ENCODE results near the gene RIPK4. TPM values are rescaled to one million over a fixed set of nuclear protein-coding genes. Genes with fewer than 3 reads are reported as not detected.

Gene RIPK4
- total and polyA plus RNA-seq, 4 donors: 4.7 to 22.6 (median 8.5) TPM

DNA sequence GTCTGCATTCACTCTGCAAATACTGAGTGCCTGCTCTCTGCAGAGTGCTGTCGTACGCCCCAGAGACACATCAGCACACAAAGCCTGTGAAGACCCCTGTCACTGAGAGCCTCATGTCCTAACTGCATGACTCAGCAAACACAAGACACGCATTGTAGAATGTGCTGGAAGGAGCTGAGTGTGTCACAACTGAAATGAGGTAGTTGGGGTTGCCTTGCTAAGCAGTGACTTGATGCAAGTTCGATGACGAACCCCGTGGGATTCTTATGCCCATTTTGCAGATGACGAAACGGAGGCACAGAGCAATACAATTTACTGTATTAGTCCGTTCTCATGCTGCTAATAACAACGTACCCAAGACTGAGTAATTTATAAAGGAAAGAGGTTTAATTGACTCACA lies 65.1 kb downstream of the RIPK4 start:
- DNase-seq (ENCODE audit: low spot score): no peak
- H3K27ac ChIP-seq (ENCODE audit: low read depth in 1 of 2, low read length in 2 of 2): no peak overlapping the region

DNA sequence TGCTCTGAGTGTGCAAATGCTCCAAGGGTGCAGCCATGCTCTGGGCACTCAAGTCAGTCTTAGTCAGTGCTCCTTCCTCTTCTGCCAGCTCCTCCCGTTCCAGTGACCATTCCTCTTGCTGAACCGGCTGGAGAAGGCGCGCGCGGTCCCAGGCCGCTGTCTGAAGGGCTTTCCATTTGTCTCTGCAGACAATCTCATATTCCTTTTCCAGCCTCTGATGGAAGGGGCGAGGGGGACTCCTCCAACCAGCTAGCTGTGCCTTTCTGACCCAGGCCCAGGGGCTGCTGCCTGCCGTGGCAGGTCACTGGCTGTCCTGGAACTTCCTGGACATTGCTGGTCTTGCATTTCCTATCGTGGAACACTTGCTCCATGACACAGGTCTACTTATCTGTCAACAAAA lies 67.5 kb downstream of the RIPK4 start:
- Histone ChIP-seq H3K27ac (ENCODE audit: low read depth in 1 of 2, low read length in 2 of 2) (no peak overlapping the region), H3K4me1 (ENCODE audit: control insufficient read depth in 4 of 4, insufficient read depth in 4 of 4, low read length in 3 of 4) (no peaks in the 10 kb centered on the region), H3K36me3 (ENCODE audit: control insufficient read depth in 4 of 4, insufficient read depth in 3 of 4, low read depth in 1 of 4, low read length in 3 of 4) (no peaks in the 10 kb centered on the region), H3K9me3 (ENCODE audit: control insufficient read depth in 4 of 4, low read length in 3 of 4) (no peaks in the 10 kb centered on the region), H3K4me3 (ENCODE audit: low read depth in 1 of 3, low read length in 3 of 3) (no peak overlapping the region), H3K27me3 (ENCODE audit: control insufficient read depth in 4 of 4, insufficient read depth in 4 of 4, low read length in 3 of 4) (peaks cover 0 to 2% (median 0%) of the 10 kb centered on the region in 4 donors), H3K9ac (ENCODE audit: low read depth in 1 of 2, low read length in 2 of 2) (no peak overlapping the region)
- TF ChIP-seq EGR1 (IDR thresholded peaks at IDR 0.05; ENCODE audit: low read depth in 2 of 2): no peak
- no peak for TF ChIP-seq NR2F2 (IDR thresholded peaks at IDR 0.05)
- TF ChIP-seq, protein P1, sequence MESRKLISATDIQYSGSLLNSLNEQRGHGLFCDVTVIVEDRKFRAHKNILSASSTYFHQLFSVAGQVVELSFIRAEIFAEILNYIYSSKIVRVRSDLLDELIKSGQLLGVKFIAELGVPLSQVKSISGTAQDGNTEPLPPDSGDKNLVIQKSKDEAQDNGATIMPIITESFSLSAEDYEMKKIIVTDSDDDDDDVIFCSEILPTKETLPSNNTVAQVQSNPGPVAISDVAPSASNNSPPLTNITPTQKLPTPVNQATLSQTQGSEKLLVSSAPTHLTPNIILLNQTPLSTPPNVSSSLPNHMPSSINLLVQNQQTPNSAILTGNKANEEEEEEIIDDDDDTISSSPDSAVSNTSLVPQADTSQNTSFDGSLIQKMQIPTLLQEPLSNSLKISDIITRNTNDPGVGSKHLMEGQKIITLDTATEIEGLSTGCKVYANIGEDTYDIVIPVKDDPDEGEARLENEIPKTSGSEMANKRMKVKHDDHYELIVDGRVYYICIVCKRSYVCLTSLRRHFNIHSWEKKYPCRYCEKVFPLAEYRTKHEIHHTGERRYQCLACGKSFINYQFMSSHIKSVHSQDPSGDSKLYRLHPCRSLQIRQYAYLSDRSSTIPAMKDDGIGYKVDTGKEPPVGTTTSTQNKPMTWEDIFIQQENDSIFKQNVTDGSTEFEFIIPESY (IDR thresholded peaks at IDR 0.05): no peak
- TF ChIP-seq JUND (IDR thresholded peaks at IDR 0.05): no peak
- TF ChIP-seq, protein P2, sequence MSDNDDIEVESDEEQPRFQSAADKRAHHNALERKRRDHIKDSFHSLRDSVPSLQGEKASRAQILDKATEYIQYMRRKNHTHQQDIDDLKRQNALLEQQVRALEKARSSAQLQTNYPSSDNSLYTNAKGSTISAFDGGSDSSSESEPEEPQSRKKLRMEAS (IDR thresholded peaks at IDR 0.05): no peak
- no peak for TF ChIP-seq YY1 (IDR thresholded peaks at IDR 0.05)
- 84% methylated on average over 10 of the region's 10 CpGs for WGBS
- no peak for DNase-seq (ENCODE audit: low spot score)

More for the DNA sequence above, 65.1 kb downstream of the RIPK4 start:
- Histone ChIP-seq H3K27me3 (ENCODE audit: control insufficient read depth in 4 of 4, insufficient read depth in 4 of 4, low read length in 3 of 4) (no peaks in the 10 kb centered on the region), H3K9ac (ENCODE audit: low read depth in 1 of 2, low read length in 2 of 2) (no peak overlapping the region), H3K9me3 (ENCODE audit: control insufficient read depth in 4 of 4, low read length in 3 of 4) (no peaks in the 10 kb centered on the region), H3K4me1 (ENCODE audit: control insufficient read depth in 4 of 4, insufficient read depth in 4 of 4, low read length in 3 of 4) (no peaks in the 10 kb centered on the region), H3K36me3 (ENCODE audit: control insufficient read depth in 4 of 4, insufficient read depth in 3 of 4, low read depth in 1 of 4, low read length in 3 of 4) (no peaks in the 10 kb centered on the region), H3K4me3 (ENCODE audit: low read depth in 1 of 3, low read length in 3 of 3) (no peak overlapping the region)
- 84% methylated on average over 10 of the region's 10 CpGs for WGBS
- TF ChIP-seq TAF1 (conservative IDR thresholded peaks at IDR 0.05) (no peak), SP1 (IDR thresholded peaks at IDR 0.05) (no peak)

DNA sequence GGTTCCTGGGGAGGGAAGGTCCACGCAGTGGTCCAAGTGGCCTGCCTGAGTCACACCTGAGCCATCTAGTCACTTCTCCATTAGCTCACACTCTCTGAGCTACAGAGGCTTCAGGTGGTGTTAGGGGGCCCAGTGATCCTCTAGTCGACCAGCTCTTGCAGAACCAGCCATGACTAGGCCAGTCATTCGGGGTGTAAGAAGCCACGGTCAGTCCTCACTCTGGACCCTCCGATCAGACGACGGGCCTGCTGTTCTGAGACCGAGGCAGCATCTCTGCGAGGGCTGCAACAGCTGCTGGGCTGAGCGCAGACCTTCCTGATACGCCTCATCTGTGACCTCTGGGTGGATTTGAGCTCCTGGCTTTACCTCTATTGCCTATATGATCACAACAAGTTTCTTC lies 68.8 kb downstream of the RIPK4 start:
- TF ChIP-seq HNF4G (IDR thresholded peaks at IDR 0.05) (no peak), SP1 (IDR thresholded peaks at IDR 0.05) (no peak), JUND (IDR thresholded peaks at IDR 0.05) (no peak), FOXA1 (IDR thresholded peaks at IDR 0.05) (no peak), RXRA (IDR thresholded peaks at IDR 0.05) (no peak), NR2F2 (IDR thresholded peaks at IDR 0.05) (no peak), TAF1 (conservative IDR thresholded peaks at IDR 0.05) (no peak), REST (IDR thresholded peaks at IDR 0.05) (no peak), CTCF (IDR thresholded peaks at IDR 0.05; ENCODE audit: low read depth, low read length, missing input control) (no peak), HNF4A (conservative IDR thresholded peaks at IDR 0.05) (no peak), YY1 (IDR thresholded peaks at IDR 0.05) (no peak), FOXA2 (IDR thresholded peaks at IDR 0.05) (no peak), EGR1 (IDR thresholded peaks at IDR 0.05; ENCODE audit: low read depth in 2 of 2) (no peak), RAD21 (IDR thresholded peaks at IDR 0.05) (no peak), GABPA (IDR thresholded peaks at IDR 0.05 in 1 of 2, conservative IDR thresholded peaks at IDR 0.05 in 1 of 2) (no peak)
- TF ChIP-seq, protein P2 (IDR thresholded peaks at IDR 0.05): no peak
- TF ChIP-seq, protein P1 (IDR thresholded peaks at IDR 0.05): no peak
- TF ChIP-seq, protein P3, sequence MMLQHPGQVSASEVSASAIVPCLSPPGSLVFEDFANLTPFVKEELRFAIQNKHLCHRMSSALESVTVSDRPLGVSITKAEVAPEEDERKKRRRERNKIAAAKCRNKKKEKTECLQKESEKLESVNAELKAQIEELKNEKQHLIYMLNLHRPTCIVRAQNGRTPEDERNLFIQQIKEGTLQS (IDR thresholded peaks at IDR 0.05): no peak
- Histone ChIP-seq H3K4me1 (ENCODE audit: control insufficient read depth in 4 of 4, insufficient read depth in 4 of 4, low read length in 3 of 4) (no peaks in the 10 kb centered on the region), H3K4me3 (ENCODE audit: low read depth in 1 of 3, low read length in 3 of 3) (no peak overlapping the region), H3K27ac (ENCODE audit: low read depth in 1 of 2, low read length in 2 of 2) (no peak overlapping the region), H3K9me3 (ENCODE audit: control insufficient read depth in 4 of 4, low read length in 3 of 4) (no peaks in the 10 kb centered on the region), H3K27me3 (ENCODE audit: control insufficient read depth in 4 of 4, insufficient read depth in 4 of 4, low read length in 3 of 4) (peaks cover 0 to 2% (median 0%) of the 10 kb centered on the region in 4 donors), H3K36me3 (ENCODE audit: control insufficient read depth in 4 of 4, insufficient read depth in 3 of 4, low read depth in 1 of 4, low read length in 3 of 4) (no peaks in the 10 kb centered on the region), H3K9ac (ENCODE audit: low read depth in 1 of 2, low read length in 2 of 2) (no peak overlapping the region)
- WGBS: 95% methylated on average over 11 of the region's 11 CpGs
- no peak for DNase-seq (ENCODE audit: low spot score)
